Fibroblast of lung (primary cell): Measurements from ENCODE around the gene NTN4. TPM values are rescaled to one million over a fixed set of nuclear protein-coding genes. Genes with fewer than 3 reads are reported as not detected.

ENCODE experiments used
- DNase-seq, 2 donors: peaks; one replicate each; pipeline versions ENCODE4 v3.0.0 to v3.0.0-alpha.2; 2010; ENCODE audit warnings: low read depth in 2 of 2
- H2AFZ ChIP-seq: 2 replicates; pipeline ENCODE4 v1.5.1; 2012; ENCODE audit warnings: low read length, control low read depth, inconsistent platforms
- H3K27ac ChIP-seq: 2 replicates; pipeline ENCODE4 v1.5.1; 2011; ENCODE audit warnings: low read length, control low read depth; ENCODE audit not compliant: insufficient read depth
- H3K27me3 ChIP-seq: 2 replicates; pipeline ENCODE4 v1.5.1; 2011; ENCODE audit warnings: mild to moderate bottlenecking, low read length; ENCODE audit not compliant: control insufficient read depth, insufficient read depth
- H3K36me3 ChIP-seq: 2 replicates; pipeline ENCODE4 v1.5.1; 2011; ENCODE audit warnings: low read length; ENCODE audit not compliant: control insufficient read depth, insufficient read depth
- H3K4me1 ChIP-seq: 2 replicates; pipeline ENCODE4 v1.5.1; 2011; ENCODE audit warnings: low read length; ENCODE audit not compliant: control insufficient read depth, insufficient read depth; ENCODE audit errors: extremely low read depth
- H3K4me2 ChIP-seq: 2 replicates; pipeline ENCODE4 v1.5.1; 2011; ENCODE audit warnings: low read length, control low read depth; ENCODE audit not compliant: insufficient read depth; ENCODE audit errors: extremely low read depth
- H3K4me3 ChIP-seq, 4 experiments: fragments of 200-600 bp in 1 of 4; sonication (generic) in 1 of 4; replicated peaks in 1 of 4; 2 replicates each; pipeline ENCODE4 v1.5.1; 2011 to 2016; ENCODE audit warnings: low read length in 4 of 4, low read depth in 3 of 4, mild to moderate bottlenecking in 3 of 4, control low read depth in 2 of 4, inconsistent platforms in 1 of 4, mixed read lengths in 1 of 4; ENCODE audit not compliant: insufficient read depth in 1 of 4; ENCODE audit errors: control extremely low read depth in 1 of 4
- H3K79me2 ChIP-seq: 2 replicates; pipeline ENCODE4 v1.5.1; 2012; ENCODE audit warnings: mild to moderate bottlenecking, low read length, inconsistent platforms; ENCODE audit not compliant: control insufficient read depth, insufficient read depth
- H3K9ac ChIP-seq: 2 replicates; pipeline ENCODE4 v1.5.1; 2011; ENCODE audit warnings: mild to moderate bottlenecking, low read length, control low read depth; ENCODE audit not compliant: insufficient read depth
- H3K9me3 ChIP-seq: 2 replicates; pipeline ENCODE4 v1.5.1; 2012; ENCODE audit warnings: low read depth, low read length; ENCODE audit not compliant: control insufficient read depth, insufficient read depth
- H4K20me1 ChIP-seq: 2 replicates; pipeline ENCODE4 v1.5.1; 2011; ENCODE audit warnings: low read length; ENCODE audit not compliant: control insufficient read depth, insufficient read depth; ENCODE audit errors: extremely low read depth
- EZH2 ChIP-seq: IDR thresholded peaks from 2 replicates; pipeline ENCODE4 v1.5.1; 2012; ENCODE audit warnings: low read length, control low read depth, mild to moderate bottlenecking; ENCODE audit errors: missing control alignments
- polyA plus RNA-seq, 2 donors: library from polyadenylated mRNA; depleted of rRNA in 1 of 2; stranded (reverse) in 1 of 2; unstranded in 1 of 2; fragments of >200 nt; gene quantifications; 2 replicates each; pipeline ENCODE4 v1.2.1, GENCODE V29; 2011 to 2012; ENCODE audit warnings: missing spikeins in 1 of 2
- total RNA-seq: library from RNA; depleted of rRNA; stranded (reverse); fragments of >200 nt; gene quantifications from 2 replicates; pipeline ENCODE4 v1.2.1, GENCODE V29; 2014
- TF ChIP-seq, protein P1 (sequence below), 2 donors: IDR thresholded peaks in 1 of 2; conservative IDR thresholded peaks in 1 of 2; 1 replicate in 1 of 2; 2 replicates in 1 of 2; pipeline ENCODE4 v1.5.1; 2011 to 2012; ENCODE audit warnings: low read length in 2 of 2, control low read depth in 1 of 2, inconsistent platforms in 1 of 2, low read depth in 1 of 2, mild to moderate bottlenecking in 1 of 2

NTN4 gene
- total and polyA plus RNA-seq, 2 donors (not counting 1 experiment from before 2014, with no cell fraction given): 28.6 to 170 TPM

GRCh38 chr12:95733141-95733825, 57.3 kb downstream of the NTN4 start:
- H3K9ac ChIP-seq: no peak overlapping the region
- DNase-seq: peak; percentile 91 to 92

DNA sequence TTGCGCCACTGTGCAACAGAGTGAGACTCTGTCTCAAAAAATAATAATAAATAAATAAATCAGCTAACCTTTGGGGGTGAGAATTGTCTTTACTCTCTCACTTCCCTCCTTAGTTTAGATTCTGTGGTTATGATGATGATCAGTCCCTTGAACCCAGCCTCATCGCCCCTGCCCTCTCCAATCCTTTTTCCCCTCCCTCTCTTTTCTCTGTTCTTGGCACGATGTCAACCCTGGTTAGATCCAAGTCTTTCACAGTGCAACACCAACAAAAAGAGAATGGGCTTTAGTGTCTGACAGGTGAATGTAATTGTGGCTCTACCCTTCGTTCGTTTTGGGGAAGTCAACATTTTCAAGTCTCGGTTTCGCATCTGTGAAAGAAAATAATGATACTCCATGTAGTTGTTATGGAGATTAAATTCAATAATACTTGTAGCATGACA, 59.0 kb downstream of the NTN4 start:
- Histone ChIP-seq H4K20me1 (no peaks in the 10 kb centered on the region), H3K9me3 (no peaks in the 10 kb centered on the region), H3K79me2 (no peaks in the 10 kb centered on the region), H3K4me3 (no peak overlapping the region), H3K27ac (no peak overlapping the region), H3K27me3 (no peaks in the 10 kb centered on the region), H3K4me1 (no peaks in the 10 kb centered on the region), H3K4me2 (no peak overlapping the region), H3K36me3 (no peaks in the 10 kb centered on the region), H3K9ac (no peak overlapping the region), H2AFZ (no peak overlapping the region)
- no peak for DNase-seq
- TF ChIP-seq EZH2: no peak
- TF ChIP-seq, protein P1, sequence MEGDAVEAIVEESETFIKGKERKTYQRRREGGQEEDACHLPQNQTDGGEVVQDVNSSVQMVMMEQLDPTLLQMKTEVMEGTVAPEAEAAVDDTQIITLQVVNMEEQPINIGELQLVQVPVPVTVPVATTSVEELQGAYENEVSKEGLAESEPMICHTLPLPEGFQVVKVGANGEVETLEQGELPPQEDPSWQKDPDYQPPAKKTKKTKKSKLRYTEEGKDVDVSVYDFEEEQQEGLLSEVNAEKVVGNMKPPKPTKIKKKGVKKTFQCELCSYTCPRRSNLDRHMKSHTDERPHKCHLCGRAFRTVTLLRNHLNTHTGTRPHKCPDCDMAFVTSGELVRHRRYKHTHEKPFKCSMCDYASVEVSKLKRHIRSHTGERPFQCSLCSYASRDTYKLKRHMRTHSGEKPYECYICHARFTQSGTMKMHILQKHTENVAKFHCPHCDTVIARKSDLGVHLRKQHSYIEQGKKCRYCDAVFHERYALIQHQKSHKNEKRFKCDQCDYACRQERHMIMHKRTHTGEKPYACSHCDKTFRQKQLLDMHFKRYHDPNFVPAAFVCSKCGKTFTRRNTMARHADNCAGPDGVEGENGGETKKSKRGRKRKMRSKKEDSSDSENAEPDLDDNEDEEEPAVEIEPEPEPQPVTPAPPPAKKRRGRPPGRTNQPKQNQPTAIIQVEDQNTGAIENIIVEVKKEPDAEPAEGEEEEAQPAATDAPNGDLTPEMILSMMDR (conservative IDR thresholded peaks at IDR 0.05 in 1 of 2, IDR thresholded peaks at IDR 0.05 in 1 of 2; ENCODE audit: low read depth in 1 of 2, low read length in 2 of 2): no peak

More at GRCh38 chr12:95733141-95733825, 57.3 kb downstream of the NTN4 start:
- TF ChIP-seq, protein P1 (conservative IDR thresholded peaks at IDR 0.05 in 1 of 2, IDR thresholded peaks at IDR 0.05 in 1 of 2; ENCODE audit: low read depth in 1 of 2, low read length in 2 of 2): no peak
- TF ChIP-seq EZH2: no peak
- Histone ChIP-seq H3K4me3 (no peak overlapping the region), H3K36me3 (no peaks in the 10 kb centered on the region), H3K4me1 (no peaks in the 10 kb centered on the region), H3K27ac (no peak overlapping the region), H3K4me2 (no peak overlapping the region), H2AFZ (no peak overlapping the region), H3K9me3 (no peaks in the 10 kb centered on the region), H4K20me1 (no peaks in the 10 kb centered on the region), H3K79me2 (no peaks in the 10 kb centered on the region), H3K27me3 (peaks cover 2% of the 10 kb centered on the region)

- H3K4me2 ChIP-seq: no peak overlapping the region
- no peak overlapping the region for H3K27ac ChIP-seq
- no peak overlapping the region for H3K9ac ChIP-seq
- no peaks in the 10 kb centered on the region for H3K36me3 ChIP-seq
- no peaks in the 10 kb centered on the region for H3K27me3 ChIP-seq
- H3K4me3 ChIP-seq: no peak overlapping the region
- H2AFZ ChIP-seq: no peak overlapping the region
- H3K4me1 ChIP-seq: no peaks in the 10 kb centered on the region
- no peak for DNase-seq
- no peaks in the 10 kb centered on the region for H3K79me2 ChIP-seq
- no peaks in the 10 kb centered on the region for H3K9me3 ChIP-seq
- no peaks in the 10 kb centered on the region for H4K20me1 ChIP-seq
- TF ChIP-seq EZH2: no peak
- TF ChIP-seq, protein P1 (conservative IDR thresholded peaks at IDR 0.05 in 1 of 2, IDR thresholded peaks at IDR 0.05 in 1 of 2; ENCODE audit: low read depth in 1 of 2, low read length in 2 of 2): no peak
Observed at GRCh38 chr12:95730457-95730856, 60.1 kb downstream of the NTN4 start.
